Inflammatory macrophage treated with lipopolysaccharide for 1 hour (primary cell): Measurements from ENCODE around the gene STK39.
"Not testable (repeated sequence)": the region's sequence is repeated elsewhere in the genome, so short reads cannot be mapped to it uniquely, and the experiment has no call there.

ENCODE experiments used
- DNase-seq, 2 donors: peaks; one replicate each; pipeline ENCODE4 v3.0.0-alpha.2; 2020 to 2022

STK39 gene

DNA sequence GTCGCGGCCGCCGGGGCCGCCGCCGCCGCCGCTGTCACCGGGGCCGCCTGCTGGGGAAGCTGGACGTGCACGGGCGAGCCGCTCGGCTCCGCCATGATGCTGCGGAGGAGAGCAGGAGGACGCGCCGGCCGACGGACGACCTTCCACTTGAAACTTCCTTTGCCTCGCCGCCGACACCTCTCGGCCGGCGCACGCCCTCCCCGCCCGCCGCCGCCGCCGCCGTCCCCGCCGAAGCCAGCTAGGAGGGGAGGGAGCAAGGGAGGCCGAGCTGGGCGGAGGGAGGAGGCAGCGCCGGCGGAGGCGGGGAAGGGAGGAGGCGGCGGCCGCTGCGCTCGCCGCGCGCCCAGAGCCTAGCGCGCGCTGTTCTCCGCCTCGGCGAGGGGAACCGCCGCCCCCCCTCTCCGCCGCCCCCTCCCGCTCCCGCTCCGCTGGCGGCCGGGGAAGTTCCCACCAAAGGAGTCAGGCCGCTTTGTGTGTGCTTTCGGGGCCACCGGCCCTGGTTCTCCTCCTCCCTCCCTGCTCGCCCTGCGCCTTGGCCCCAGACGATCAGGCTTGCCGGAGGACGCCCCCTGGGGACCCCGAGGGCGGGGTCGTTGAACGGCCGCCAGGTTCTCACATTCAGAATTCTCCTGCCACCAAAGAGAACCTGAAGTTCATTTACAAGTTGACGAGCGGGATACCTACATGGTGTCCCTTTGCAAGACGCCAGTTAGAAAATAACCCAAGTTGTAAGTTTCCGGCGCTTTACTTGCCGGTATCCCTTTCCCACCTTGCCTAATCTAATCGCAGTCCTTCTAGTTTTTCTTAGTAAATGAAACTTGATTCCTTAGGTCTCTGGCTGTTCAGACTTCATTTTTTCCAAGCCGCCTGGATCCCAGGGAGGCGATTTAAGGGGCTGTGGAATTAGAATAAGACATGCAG lies at the start of gene STK39:
TSS of gene STK39 (minus strand) at position 255 of the 921 bp plus-strand sequence. CDS start at position 95, 160 bp downstream.
- peak; percentile 53 to 62 for DNase-seq

DNA sequence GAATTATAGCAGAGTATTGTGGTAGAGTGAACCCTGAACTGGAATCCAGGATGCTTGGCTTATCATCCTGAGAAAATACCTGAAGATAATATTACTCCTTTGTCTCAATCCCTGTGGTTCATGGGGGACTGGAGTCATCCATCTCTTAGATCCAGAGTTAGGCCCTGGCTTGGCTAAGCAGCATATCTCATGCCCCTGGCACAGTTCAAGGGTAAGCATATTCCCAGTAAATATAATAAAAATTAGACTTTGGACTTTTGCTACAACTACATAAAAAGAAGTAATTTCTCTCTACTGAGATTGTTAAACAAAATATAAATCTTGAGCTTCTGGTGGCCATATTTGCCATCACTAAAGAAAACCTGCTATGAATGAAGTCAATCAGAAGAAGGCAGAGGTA lies 47.7 kb upstream of the STK39 start:
- DNase-seq: no peak

DNA sequence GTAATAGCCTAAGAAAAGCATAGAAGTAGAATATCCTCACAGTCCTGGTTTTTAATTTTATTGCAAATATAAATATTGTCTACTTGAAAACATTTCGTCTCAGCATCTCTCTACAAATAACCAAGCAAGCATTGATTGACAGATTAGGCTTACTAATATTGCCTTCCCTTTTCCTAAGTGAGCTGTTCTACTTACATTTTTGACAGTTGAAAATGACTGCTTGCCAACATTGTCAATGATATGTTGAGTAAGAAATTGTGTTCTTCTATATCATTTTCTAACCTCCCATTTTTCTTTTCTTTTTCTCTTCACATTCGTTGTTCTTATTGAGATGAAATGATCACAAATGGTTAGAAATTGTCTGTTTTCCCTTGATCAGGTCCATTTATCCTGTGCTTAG lies 47.0 kb upstream of the STK39 start:
- no peak for DNase-seq

DNA sequence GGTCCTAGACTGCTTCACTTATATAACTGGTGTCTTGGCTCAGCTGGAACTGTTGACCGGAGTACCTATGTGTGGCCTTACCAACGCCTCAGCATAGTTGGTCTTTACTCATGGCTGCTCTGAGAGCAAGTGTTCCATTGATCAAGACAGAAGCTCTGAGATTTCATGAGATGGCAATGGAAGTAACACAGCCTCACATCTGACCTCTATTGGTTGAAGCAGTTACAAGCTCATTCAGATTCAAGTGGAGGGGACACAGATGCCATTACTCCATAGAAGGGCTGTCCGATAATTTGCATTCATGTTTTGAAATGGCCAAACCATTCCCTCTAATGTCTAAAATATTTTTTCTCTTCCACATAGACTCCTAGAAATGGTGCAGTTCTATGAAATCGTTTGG lies 46.4 kb upstream of the STK39 start:
- no peak for DNase-seq

DNA sequence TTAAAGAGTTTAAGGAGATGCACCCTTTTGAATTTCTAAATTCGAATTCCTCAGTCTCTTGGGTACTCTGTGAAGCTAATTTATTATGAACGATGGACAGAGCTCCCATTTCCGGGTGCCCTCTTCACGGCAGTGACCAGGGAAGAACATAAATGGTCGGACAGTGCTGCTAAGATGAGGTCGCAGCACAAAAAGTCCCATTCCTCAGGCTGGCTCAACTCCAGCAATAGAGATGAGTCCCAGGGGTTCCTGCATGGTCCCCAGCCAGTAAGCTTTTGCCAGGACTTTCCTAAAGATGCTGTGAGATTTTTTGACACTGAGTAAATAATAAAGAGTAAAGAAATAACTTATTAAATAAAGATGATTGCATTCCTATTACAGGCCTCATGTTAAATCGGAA lies 43.0 kb upstream of the STK39 start:
- no peak for DNase-seq

DNA sequence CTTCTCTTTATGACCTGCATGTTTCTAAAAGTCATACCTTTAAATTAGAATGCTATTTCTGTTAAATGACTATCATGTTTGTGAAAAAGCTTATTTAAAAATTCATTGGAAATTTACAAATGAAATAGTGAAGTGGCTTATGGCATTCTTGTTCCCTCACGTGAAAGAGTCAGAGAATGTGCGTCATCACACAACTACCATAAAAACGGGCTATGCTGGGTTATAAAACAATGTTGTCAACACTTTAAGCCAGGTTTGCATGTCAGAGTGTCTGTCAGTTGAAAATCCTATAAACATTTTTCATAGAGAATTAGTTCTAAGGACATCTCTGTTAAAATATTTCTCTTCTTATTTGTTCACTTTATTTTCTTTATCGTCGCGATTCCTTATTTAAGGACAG lies 42.5 kb upstream of the STK39 start:
- DNase-seq: no peak

DNA sequence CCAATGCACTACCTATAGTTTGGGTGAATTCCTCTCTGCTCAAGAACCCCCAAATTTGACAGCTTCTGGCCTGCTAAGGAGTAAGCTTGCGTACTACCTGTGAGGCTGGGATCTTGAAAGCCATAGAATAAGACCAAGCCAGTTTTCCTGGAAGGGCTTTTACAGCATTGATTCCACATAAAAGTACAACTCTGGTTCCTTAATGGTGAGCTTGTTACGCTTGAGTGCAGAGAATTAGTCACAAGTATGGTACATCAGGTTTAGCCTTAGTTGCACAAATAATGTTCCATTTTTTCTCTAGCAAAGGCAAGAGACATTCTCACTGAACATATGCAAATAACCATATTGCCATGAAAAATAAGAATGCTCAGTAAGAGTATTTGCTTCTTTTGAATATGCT lies 39.1 kb upstream of the STK39 start:
- DNase-seq: no peak

DNA sequence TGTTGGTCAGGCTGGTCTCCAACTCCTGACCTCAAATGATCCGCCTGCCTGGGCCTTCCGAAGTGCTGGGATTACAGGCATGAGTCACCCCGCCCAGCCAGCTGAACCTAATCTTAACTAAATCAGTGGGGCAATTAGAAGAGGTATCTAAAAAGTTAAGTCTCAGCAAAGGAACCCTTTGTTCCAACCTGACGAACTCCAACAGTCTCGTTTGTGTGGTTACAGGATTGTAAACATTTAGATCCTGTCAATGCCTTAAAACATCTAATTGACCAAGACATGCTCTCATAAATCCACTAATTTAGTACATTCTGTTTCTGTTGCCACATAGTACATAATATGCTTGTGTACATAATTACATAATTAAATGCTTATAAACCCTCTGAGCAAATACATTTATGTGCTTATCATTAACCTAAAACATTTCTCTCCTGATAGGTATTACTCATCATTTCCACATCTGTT lies 31.1 kb upstream of the STK39 start:
- no peak for DNase-seq

DNA sequence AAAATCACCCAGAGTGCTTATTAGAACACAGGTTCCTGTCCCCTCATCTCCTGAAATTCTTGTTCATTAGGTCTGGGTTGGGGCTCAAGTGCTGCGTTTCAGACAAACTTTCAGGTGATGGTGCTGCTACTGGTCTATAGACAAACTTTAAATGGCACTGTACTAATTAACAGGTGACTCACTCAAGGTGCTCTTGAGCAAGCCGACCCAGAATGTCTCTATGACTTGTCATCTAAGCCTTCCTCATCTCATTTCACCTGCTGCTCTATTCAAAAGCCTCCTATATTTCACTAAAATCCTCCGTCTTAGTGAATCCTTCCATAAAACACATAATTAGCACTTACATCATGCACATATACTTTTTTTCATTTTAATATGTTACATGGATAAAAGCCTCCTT lies 29.9 kb upstream of the STK39 start:
- DNase-seq: no peak

DNA sequence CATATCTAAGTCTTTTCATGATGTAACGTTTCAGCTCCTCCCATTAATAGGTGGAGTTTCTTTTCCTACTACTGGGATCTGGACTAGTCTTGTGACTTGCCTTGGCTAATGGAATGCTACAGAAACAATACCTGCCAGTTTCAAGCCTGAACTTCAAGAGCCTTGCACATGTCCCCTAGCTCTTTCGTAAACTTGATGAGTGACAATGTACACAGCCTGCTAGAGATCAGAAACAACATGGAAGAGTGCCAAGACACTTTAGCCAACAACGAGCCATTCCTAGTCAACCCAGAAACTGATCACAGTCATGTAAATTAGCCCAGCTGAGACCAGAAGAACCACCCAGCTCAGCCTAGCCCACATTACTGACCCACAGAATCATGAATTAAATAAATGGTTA lies 24.8 kb upstream of the STK39 start:
- no peak for DNase-seq

DNA sequence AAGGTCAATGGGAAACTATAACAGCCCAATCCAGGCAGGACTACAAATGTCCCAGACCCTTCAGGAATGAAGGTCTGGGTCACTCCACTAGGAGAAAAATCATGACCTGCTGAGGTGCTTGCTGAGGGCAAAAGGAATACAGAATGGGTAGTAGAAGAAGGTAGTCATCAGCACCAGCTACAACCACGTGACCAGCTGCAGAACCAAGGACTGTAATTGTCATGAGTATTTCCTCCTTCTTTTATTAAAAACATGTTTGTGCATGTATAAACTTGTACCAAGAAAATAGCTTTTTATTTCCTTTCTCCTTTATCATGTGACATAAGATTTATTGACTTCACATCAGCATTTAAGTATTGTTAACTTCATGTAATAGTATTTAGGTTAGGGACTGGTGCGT lies 15.5 kb upstream of the STK39 start:
- DNase-seq: not testable (repeated sequence)

DNA sequence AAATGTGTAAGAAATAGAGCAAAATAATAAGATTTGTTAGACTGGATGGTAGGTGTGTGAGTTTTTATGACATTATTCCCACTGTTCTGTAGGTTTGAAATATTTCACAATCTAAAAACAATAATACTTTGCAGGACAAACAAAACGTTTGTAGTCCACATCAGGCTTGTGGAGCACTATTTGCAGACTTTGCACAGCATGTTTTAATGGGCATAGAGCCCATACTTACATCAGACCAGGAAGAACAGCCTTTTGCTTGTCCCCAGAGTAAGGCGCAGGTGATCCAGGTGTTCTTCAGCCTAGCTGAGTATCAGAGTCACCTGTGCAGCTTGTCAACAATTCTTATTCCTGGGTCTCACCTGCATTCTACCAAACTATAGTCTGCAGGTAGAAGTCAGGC lies 9.1 kb upstream of the STK39 start:
- no peak for DNase-seq

DNA sequence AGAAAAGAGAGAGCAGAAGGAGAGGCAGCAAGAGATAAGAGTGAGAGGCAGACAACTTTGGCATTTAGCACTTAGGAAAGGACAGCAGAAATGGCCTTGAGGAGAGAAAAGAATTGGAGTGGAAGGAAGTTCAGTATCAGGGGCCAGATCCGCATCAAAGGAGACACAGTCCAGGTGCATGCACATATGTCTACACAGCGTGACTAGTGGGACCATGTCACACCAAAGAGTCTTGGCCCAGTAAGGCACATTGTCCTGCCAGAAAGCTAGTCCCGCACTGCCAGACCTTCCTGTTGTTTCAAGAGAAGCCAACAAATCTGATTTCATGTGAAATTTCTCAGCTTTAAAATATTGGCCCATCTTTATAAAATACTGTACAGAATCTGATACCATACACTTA lies 8.5 kb upstream of the STK39 start:
- DNase-seq: no peak

DNA sequence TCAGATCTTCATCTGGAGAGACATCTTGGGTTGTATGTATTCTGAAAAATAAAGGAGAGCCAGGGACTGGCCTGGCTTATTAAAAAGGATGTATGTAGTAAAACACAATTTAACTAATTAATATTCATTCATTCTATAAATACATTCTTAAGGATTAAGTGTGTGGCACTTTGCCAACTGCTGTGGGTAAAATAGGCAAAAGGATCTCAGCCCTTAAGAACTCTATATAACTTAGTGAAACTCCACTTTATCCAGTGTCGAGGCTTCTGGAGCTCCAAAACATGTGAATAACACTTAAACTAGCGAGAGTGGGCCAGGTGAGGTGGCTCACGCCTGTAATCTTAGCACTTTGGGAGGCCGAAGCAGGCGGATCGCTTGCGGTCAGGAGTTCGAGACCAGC lies 7.7 kb upstream of the STK39 start:
- no peak for DNase-seq

DNA sequence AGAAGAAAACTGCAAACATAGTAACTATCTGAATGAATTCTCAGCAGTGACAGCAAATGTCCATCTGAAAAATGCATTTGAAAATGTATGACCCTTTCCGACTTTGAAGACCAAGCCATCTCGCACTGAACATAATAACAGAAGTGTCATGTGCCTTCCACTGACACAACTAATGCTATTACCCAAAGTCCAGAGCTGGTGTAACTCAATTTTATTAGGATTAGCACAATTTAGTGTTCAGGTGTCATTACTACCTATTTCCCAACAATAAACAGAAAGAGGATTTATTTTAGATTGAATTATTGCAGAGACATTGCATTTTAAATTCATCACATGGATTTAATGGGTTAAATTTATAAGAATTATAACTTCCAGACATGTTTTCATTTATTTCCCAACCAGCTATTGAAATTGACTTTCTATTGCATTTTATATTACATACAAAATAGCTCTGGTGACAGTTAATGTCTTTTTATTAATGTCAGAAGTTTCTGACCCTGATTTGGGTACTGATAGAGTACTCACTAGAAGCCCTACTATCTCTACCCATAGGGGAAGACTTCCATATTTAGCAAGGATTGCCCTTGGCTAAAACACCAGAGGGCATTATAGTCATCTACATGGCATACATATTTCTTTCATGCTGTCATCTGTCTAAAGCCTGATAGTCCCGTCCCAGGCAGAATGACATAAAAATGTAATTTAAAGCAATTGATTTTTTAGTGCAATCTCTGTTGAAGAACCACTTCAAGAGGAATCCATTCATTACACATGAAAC lies 7.0 kb upstream of the STK39 start:
- no peak for DNase-seq

DNA sequence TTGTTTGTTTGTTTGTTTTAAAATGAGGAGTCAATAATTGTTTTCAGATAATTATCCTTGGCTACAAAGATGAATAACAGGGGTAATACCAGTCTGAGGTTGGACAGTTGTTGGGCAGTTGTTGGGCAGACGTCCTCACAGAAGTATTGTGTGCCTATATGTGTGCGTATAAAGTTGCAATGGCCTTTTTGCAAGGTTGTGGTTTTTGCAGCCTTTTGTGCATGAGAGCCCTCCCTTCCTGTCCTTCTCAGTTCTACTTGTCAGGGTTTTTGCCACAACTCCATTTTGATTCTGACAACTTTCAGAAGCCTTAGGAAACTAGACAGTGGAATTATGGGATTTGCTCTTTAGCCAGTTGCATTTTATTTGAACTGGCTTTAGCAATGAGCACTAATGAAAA lies 6.0 kb upstream of the STK39 start:
- no peak for DNase-seq

DNA sequence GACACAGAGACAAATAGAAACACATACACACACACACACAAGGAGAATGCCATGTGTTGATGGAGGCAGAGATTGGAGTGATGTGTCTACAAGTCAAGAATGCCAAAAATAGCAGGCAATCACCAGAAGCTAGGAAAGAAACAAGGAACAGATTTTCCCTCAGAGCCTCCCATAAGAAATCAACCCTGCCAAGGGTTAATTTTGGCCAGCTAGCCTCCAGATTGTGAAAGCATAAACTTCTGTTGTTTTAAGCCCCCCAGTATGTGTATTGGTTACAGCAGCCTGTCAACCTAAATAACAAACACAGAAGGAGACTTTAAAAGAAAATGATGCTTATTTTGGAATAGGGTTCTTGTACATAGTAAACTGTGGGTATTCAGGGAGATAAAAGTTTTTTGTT lies 5.6 kb upstream of the STK39 start:
- DNase-seq: no peak

DNA sequence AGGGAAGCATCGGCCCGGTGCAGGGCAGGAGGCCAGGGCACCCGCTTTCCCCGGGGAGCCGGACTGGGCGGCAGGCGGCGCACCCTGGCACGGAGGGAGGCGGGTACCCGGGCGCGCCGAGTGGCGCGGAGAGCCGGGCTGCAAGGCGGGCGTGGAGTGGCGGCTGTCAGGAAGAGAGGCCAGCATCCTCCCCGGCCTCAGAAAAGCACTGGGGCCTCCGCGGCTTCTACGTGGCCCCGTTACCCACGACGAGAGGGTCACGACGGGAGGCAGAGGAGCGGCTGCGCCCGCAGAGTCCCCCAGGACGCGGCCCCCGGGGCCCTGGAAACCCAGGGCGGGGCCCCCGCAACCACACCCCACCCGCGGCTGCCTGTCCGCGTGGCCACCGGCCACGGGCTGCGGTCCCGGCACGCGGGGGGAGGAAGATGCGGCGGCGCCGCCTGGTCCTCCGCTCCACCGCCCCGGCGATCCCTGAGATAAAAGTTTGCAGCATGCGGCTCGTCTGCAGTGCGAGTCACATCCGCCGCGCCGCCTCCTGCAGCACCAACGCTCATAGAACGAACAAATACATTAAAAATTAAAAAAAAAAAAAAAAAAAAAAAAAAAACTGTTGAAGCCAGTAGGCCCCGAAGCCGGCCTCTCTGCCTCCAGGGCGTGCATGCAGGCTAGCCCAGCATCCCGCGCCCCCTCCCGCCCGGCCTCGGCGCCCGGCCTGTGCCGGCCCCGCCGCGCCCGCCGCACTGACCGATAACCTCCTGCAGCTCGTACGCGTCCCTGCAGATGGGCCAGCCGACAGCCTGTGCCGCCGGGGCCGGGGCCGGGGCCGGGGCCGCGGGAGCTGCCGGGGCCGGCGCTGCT lies 683 bp downstream of the STK39 start:
- peak; percentile 49 to 56 for DNase-seq

DNA sequence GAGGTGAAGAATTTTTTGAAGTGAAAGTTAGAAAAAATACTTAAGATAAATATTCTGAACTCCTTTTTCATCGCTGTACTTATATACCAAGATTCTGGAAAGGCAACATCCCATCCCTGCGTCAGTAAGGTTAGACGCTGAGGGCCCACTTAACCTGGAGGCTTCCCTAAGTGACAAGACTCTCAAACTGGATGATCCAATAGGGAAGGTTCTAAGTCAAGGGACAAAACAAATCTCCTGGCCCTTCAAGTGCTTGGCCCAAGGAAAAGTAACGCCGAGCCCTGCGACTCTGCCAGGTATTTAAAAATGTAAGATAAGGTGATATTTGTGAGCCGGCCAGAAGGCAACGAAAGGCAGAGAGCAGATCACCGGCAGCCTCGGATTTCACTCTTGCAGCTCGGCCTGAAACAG lies 1.3 kb downstream of the STK39 start:
- no peak for DNase-seq

DNA sequence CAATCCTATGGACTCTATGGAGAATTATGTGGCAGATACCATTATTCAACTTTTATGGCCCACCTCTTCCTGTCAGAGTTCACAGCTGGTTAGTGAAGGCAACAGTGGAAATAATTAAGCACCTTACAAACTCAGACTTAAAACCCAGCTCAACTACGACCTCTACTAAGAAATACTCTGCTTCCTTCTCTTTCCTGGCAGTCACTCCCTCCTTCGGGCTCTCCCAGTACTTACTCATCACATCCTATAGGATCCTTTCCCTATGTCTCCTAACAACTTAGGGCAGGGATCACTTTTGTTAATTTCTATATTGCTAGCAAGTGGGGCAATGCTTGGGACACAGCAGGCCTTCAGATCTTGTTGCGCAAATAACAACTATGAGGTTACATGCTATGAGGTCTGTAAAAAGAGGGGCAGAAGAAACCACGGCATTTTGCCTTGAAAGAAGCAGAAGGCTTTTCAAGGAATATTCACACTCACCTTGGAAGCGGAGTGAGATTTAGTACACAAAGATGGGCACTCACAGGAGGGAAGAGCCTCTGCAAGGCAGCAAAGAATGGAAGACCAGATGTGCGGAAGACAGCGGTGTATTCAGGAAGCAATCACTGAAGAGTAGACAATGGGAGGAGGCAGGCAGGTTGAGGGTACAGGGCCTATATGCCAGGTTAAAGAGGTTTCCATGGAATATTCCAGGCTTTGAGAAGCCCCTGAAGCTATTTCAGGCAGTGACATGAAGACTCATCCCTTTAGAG lies 2.1 kb downstream of the STK39 start:
- no peak for DNase-seq

DNA sequence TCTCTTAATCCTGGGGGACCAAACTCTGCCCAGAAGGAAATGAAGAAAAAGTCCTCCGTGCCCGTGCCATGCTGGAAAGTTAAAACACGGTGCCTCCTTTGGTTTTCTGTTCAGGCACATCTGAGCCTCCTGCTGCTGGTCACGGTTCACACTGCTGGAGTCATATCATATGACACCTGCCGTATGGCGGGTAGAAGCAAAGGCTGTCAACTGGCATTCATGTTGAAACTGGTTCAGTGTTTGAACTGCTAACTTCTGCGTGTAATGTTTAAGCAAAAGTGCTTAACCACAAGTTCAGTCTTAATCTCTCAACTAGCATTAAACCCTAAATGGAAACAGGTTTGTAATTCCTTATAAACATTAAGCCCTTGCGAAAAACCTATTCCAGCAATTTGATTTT lies 3.1 kb downstream of the STK39 start:
- no peak for DNase-seq

DNA sequence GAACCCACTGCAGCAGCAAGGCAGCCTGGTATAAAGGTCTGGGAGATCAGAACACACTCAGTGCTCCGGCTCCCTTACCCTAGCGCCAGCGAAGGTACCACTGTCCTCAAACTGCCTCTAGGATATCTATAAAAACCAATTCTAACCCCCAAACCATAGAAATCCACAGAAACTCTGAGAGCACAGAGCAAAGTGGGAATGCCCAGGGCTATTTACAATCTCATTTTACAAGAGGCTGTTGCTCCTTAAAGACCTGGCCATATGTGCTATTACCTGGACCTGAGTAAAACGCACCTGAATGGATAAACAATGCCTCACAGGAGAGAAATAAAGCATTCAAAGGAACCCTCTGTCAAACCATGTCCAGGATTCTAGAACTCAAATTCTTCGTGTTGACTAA lies 4.3 kb downstream of the STK39 start:
- no peak for DNase-seq
